ENCODE data around the gene PWP2.
"Not testable (repeated sequence)": the region's sequence is repeated elsewhere in the genome, so short reads cannot be mapped to it uniquely, and the experiment has no call there.

DNA sequence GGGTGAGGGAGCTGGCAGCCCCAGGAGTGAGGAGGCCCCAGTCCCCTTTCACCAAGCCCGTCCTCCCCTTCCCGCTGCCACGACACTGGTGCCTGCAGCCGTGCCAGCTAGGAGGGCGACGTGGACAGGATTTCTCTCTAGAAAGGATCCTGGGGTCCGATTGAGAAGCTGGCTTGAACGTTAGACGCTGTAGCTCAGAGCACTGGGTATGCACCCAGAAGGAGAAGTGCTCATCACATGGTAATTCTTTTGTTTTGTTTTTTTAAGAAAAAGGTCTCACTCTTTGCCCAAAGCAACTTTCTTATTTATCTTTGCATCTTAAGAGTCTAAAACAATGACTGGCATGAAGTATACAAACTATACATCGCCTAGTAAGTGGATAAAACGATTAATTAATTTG lies 60.3 kb downstream of the PWP2 start:
- not testable (repeated sequence) for TF ChIP-seq CTCF (optimal IDR thresholded peaks at IDR 0.05 in 1 of 3, IDR thresholded peaks at IDR 0.05 in 1 of 3, conservative IDR thresholded peaks at IDR 0.05 in 1 of 3; ENCODE audit: extremely low read depth in 1 of 3, insufficient read depth in 2 of 3, low read length in 3 of 3); EZH2 (IDR thresholded peaks at IDR 0.05; ENCODE audit: low read length)

All from keratinocyte (primary cell).